Retinal pigment epithelial cell (primary cell): ENCODE measurements around the gene PLIN4.

ENCODE experiments used
- DNase-seq: peaks from one replicate; pipeline ENCODE4 v3.0.0-alpha.2; 2010; ENCODE audit warnings: low read depth
- H3K4me3 ChIP-seq: 2 replicates; pipeline ENCODE4 v1.5.1; 2011; ENCODE audit warnings: mild to moderate bottlenecking, low read length, control low read depth, moderate library complexity
- CTCF ChIP-seq: conservative IDR thresholded peaks from 2 replicates; pipeline ENCODE4 v1.5.1; 2011; ENCODE audit warnings: low read depth, low read length, control low read depth, inconsistent platforms

Gene PLIN4

DNA sequence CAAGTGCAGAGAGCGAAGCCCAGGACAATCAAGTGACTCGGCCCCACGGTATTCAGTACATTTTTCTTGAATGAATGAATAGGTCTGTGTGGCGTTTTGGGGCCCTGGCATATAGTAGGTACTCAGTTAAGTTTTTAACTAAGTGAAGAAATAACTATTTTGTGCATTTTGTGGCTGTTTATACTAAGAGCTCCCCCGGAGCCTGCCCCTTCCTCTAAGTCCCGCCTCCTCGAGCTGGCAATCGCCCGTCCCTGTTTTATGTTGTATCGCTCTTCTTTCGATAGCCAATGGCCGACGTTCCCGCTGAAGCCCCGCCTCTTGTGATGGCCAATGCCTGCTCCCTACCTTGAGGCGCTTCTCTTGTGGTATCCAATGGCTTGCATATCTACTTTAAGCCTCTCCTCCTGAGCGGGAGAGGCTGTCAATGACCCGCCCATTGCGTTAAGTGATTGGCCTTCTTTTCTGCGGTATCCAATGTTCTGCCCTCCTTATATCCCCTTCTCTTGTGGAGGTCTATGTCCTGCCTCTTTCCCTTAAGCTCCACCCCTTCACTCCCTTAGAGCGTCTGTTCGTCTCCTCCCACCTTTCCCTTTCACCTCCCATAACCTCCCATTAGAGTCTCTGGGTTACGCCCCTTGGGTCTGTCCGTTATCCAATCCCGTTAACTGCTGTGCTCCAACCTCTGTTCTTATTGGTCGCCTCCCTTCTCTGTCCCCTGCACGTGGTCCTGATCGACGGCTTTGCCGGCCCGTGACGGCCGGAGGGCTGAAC is 46.7 kb downstream of the PLIN4 start:
- DNase-seq, result peak; percentile 100
- H3K4me3 ChIP-seq, result peak overlapping the region; percentile 75
- TF ChIP-seq CTCF, result no peak

- H3K4me3 ChIP-seq, result no peak overlapping the region
- DNase-seq, result no peak
- no peak for TF ChIP-seq CTCF
Observed at GRCh38 chr19:4467835-4468234, 50.5 kb downstream of the PLIN4 start.

- TF ChIP-seq CTCF, result no peak
- no peak overlapping the region for H3K4me3 ChIP-seq
- DNase-seq, result no peak
Observed at GRCh38 chr19:4464815-4465581, 53.3 kb downstream of the PLIN4 start.

DNA sequence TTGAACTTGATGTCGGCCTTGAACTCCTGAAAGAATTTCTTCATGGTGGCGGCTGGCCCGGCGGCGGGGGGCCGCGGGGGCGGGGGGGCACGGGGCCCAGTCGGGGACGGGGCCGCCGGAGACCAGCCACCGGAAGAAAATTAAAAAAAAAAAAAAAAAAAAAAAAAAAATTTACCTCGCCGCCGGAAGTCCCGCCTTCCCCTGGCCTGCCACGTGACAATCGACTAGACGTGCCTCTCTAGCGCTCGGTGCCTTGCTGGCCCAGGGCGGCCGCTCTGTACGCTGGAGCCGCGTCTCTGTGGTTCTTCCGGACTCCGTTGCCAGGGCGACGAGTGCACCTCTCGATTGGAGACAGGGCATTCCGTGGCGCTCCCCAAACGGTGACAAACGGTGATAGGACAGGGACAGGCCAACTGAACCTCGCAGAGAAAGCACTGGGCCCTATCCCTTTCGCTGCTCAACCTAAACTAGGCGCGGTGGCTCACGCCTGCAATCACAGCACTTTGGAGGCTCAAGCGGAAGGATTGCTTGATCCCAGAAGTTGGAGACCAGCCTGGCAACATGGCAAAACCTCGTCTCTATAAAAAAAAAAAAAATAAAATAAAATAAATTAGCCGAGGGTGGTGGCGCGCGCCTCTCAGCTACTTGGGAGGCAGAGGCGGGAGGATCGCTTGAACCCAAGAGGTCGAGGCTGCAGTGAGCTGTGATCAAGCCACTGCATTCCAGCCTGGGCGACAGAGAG is 60.5 kb downstream of the PLIN4 start, which contains the start of gene UBXN6:
TSS of gene UBXN6 (minus strand) at position 141 of the 742 bp plus-strand sequence. CDS start at position 44, 97 bp downstream.
- DNase-seq, result peak; percentile 96
- H3K4me3 ChIP-seq, result peak within 1 kb of the TSS; percentile 92
- TF ChIP-seq CTCF, result no peak

- peak overlapping the region; percentile 92 for H3K4me3 ChIP-seq
- TF ChIP-seq CTCF, result no peak
- DNase-seq, result no peak
Observed at GRCh38 chr19:4456843-4457653, 61.2 kb downstream of the PLIN4 start.

DNA sequence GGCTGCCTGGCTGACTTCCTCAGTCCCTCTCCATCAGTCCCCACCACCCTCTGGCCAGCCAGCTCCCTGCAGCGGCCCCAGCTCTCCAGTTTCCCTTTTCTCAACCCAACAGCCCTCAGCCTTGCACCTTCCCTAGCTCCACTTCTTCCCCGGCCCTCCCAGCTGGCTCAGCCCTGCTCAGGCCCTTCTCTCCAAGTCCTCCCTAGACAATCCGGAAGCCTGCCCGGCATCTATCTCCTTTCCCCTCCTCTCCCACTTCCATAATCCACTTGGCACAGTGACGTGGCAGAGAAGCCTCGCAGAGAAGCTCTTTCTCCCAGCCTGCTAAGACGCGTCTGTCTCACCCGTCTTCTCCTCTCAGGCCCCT is 61.8 kb downstream of the PLIN4 start:
- no peak for TF ChIP-seq CTCF
- peak overlapping the region; percentile 92 for H3K4me3 ChIP-seq
- DNase-seq, result no peak
